GM23338 (cell line): ENCODE data around the gene IL21R. TPM values are rescaled to one million over a fixed set of nuclear protein-coding genes. Genes with fewer than 3 reads are reported as not detected.

Source experiments
- ATAC-seq: fragments of 200-7000 bp; cut with Tn5 transposase; 3 replicates; pipeline ENCODE4 v1.9.1; 2020
- DNase-seq: peaks from one replicate; pipeline ENCODE4 v3.0.0-alpha.2; 2015; ENCODE audit warnings: low spot score
- H2AFZ ChIP-seq: fragments of 200-600 bp; sonication (generic); 2 replicates; pipeline ENCODE4 v1.8.0; 2016; ENCODE audit warnings: antibody characterized with exemption, mild to moderate bottlenecking, moderate library complexity
- H3F3A ChIP-seq: fragments of 200-600 bp; sonication (generic); replicated peaks from 2 replicates; pipeline ENCODE4 v1.8.0; 2017; ENCODE audit warnings: antibody characterized with exemption, mixed run types, low read depth
- H3K27ac ChIP-seq: fragments of 200-600 bp; sonication (generic); 2 replicates; pipeline ENCODE4 v1.6.1; 2016; ENCODE audit warnings: low read depth
- H3K27me3 ChIP-seq: fragments of 200-600 bp; sonication (generic); 2 replicates; pipeline ENCODE4 v1.8.0; 2016; ENCODE audit warnings: mild to moderate bottlenecking, mixed run types, moderate library complexity; ENCODE audit not compliant: insufficient read depth
- H3K36me3 ChIP-seq: fragments of 200-600 bp; sonication (generic); 2 replicates; pipeline ENCODE4 v1.8.0; 2016; ENCODE audit warnings: mild to moderate bottlenecking; ENCODE audit not compliant: insufficient read depth
- H3K4me1 ChIP-seq: fragments of 200-600 bp; sonication (generic); 2 replicates; pipeline ENCODE4 v1.8.0; 2016; ENCODE audit warnings: mild to moderate bottlenecking, moderate library complexity; ENCODE audit not compliant: insufficient read depth
- H3K4me2 ChIP-seq: fragments of 200-600 bp; sonication (generic); 2 replicates; pipeline ENCODE4 v1.7.1; 2017; ENCODE audit warnings: mixed run types
- H3K4me3 ChIP-seq: fragments of 200-600 bp; sonication (generic); 2 replicates; pipeline ENCODE4 v1.6.1; 2016; ENCODE audit warnings: mixed run types
- H3K79me2 ChIP-seq: fragments of 200-600 bp; sonication (generic); replicated peaks from 2 replicates; pipeline ENCODE4 v1.8.0; 2017; ENCODE audit warnings: mild to moderate bottlenecking; ENCODE audit not compliant: insufficient read depth
- H3K9me2 ChIP-seq: fragments of 200-600 bp; sonication (generic); 2 replicates; pipeline ENCODE4 v1.8.0; 2017; ENCODE audit not compliant: insufficient read depth
- H4K20me1 ChIP-seq: fragments of 200-600 bp; sonication (generic); replicated peaks from 2 replicates; pipeline ENCODE4 v1.8.0; 2017; ENCODE audit warnings: mild to moderate bottlenecking; ENCODE audit not compliant: insufficient read depth
- H3K27ac Mint-ChIP-seq: 2 replicates; pipeline ENCODE4 v1.8.0; 2020; ENCODE audit warnings: inconsistent platforms, mild to moderate bottlenecking, moderate library complexity, mixed read lengths
- H3K27me3 Mint-ChIP-seq: 3 replicates; pipeline ENCODE4 v1.8.0; 2022; ENCODE audit warnings: low read depth, mild to moderate bottlenecking, moderate library complexity, mixed read lengths, inconsistent platforms; ENCODE audit not compliant: insufficient read depth, poor library complexity
- H3K36me3 Mint-ChIP-seq: 3 replicates; pipeline ENCODE4 v1.8.0; 2021; ENCODE audit warnings: low read depth, mild to moderate bottlenecking, inconsistent platforms, moderate library complexity, mixed read lengths
- H3K4me1 Mint-ChIP-seq: 3 replicates; pipeline ENCODE4 v1.8.0; 2020; ENCODE audit warnings: mild to moderate bottlenecking, inconsistent platforms, mixed read lengths
- H3K4me3 Mint-ChIP-seq: 3 replicates; pipeline ENCODE4 v1.8.0; 2021; ENCODE audit warnings: moderate library complexity, mild to moderate bottlenecking, inconsistent platforms, mixed read lengths
- H3K9me3 Mint-ChIP-seq: 3 replicates; pipeline ENCODE4 v1.8.0; 2020; ENCODE audit warnings: moderate library complexity, mild to moderate bottlenecking, inconsistent platforms, mixed read lengths
- CREB1 ChIP-seq: fragments of 250-450 bp; sonication (Bioruptor Pico); IDR thresholded peaks from 2 replicates; pipeline ENCODE4 v1.5.0; 2020; ENCODE audit warnings: low read depth, mild to moderate bottlenecking, moderate library complexity
- EZH2 ChIP-seq: fragments of 200-600 bp; sonication (generic); IDR thresholded peaks from one replicate; pipeline ENCODE4 v1.8.0; 2017; ENCODE audit warnings: antibody characterized with exemption, mild to moderate bottlenecking, low read depth; ENCODE audit not compliant: unreplicated experiment
- EZH2phosphoT487 ChIP-seq: fragments of 200-600 bp; sonication (generic); IDR thresholded peaks from one replicate; pipeline ENCODE4 v1.8.1; 2018; ENCODE audit warnings: antibody characterized with exemption; ENCODE audit not compliant: unreplicated experiment
- JUNB ChIP-seq: IDR thresholded peaks from one replicate; pipeline ENCODE4 v1.6.1; 2016; ENCODE audit warnings: antibody characterized with exemption; ENCODE audit not compliant: unreplicated experiment
- NANOG ChIP-seq: IDR thresholded peaks from 2 replicates; pipeline ENCODE4 v1.6.1; 2016; ENCODE audit warnings: antibody characterized with exemption, borderline replicate concordance
- POLR2AphosphoS5 ChIP-seq: IDR thresholded peaks from 2 replicates; pipeline ENCODE4 v1.6.1; 2016; ENCODE audit warnings: antibody characterized with exemption, low read depth
- STAT1 ChIP-seq: IDR thresholded peaks from one replicate; pipeline ENCODE4 v1.6.1; 2016; ENCODE audit warnings: antibody characterized with exemption; ENCODE audit not compliant: unreplicated experiment
- ZNF114 ChIP-seq: fragments of 250-450 bp; sonication (Bioruptor Pico); IDR thresholded peaks from 2 replicates; pipeline ENCODE4 v1.5.0; 2020; ENCODE audit warnings: mild to moderate bottlenecking, moderate library complexity
- ZNF331 ChIP-seq: fragments of 250-450 bp; sonication (Bioruptor Pico); IDR thresholded peaks from 2 replicates; pipeline ENCODE4 v1.5.0; 2020; ENCODE audit warnings: low read depth, mild to moderate bottlenecking, moderate library complexity
- polyA plus RNA-seq: library from polyadenylated mRNA; unstranded; fragments of >200 nt; fragmentation: Nextera tagmentation; extraction: Ambion mirVana; gene quantifications from 2 replicates; pipeline ENCODE4 v1.2.1, GENCODE V29; 2016
- total RNA-seq: library from RNA; depleted of rRNA; stranded (reverse); fragments of >200 nt; shearing (Covaris generic); gene quantifications from 2 replicates; pipeline ENCODE4 v1.2.3, GENCODE V29; 2014
- TF ChIP-seq, protein P1 (sequence below): IDR thresholded peaks from 2 replicates; pipeline ENCODE4 v1.6.1; 2016; ENCODE audit warnings: antibody characterized with exemption
- TF ChIP-seq, protein P2 (sequence below): IDR thresholded peaks from one replicate; pipeline ENCODE4 v1.6.1; 2018; ENCODE audit warnings: antibody characterized with exemption; ENCODE audit not compliant: unreplicated experiment
- TF ChIP-seq, protein P3 (sequence below), 2 experiments: fragments of 200-600 bp in 1 of 2; sonication (generic) in 1 of 2; conservative IDR thresholded peaks; 2 replicates each; pipeline versions ENCODE4 v1.5.1 to v1.6.1; 2016 to 2017; ENCODE audit warnings: antibody characterized with exemption in 2 of 2, low read depth in 2 of 2, mild to moderate bottlenecking in 2 of 2, moderate library complexity in 1 of 2

The IL21R gene
- total and polyA plus RNA-seq, 2 experiments from 2014 or later, result 0.42 to 2.6 TPM

DNA sequence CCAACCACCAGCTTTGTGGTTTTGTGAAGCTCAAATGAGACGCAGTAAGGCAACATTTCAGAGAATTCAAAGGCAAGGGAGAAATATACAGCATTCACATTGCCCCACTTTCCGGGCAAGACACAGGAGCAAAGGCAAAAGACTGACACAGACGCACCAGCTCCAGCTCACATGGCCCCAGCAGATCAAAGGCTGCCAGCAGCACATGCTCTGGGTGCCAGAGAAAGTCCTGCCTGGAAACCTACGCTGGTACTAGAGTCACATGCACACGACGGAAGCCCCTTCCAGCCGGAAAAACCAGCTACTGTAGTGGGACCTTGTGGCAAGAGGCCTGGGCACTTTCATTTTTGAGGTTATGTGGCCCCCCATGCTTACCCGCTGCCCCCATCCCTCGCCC, 97.7 kb downstream of the IL21R start:
- Histone ChIP-seq H3K4me2 (no peak overlapping the region), H3K36me3 (peaks cover 55% of the 10 kb centered on the region), H2AFZ (no peak overlapping the region), H4K20me1 (peaks cover 17% of the 10 kb centered on the region), H3K9me2 (no peaks in the 10 kb centered on the region), H3K27ac (no peak overlapping the region), H3K4me3 (no peak overlapping the region), H3K4me1 (no peaks in the 10 kb centered on the region), H3F3A (no peaks in the 10 kb centered on the region), H3K79me2 (no peaks in the 10 kb centered on the region), H3K27me3 (no peaks in the 10 kb centered on the region)
- no peaks in the 10 kb centered on the region for H3K4me1 Mint-ChIP-seq
- H3K27me3 Mint-ChIP-seq, result no peaks in the 10 kb centered on the region
- H3K4me3 Mint-ChIP-seq, result no peak overlapping the region
- TF ChIP-seq EZH2phosphoT487 (no peak), ZNF114 (CRISPR knock-in tag) (no peak), POLR2AphosphoS5 (no peak), CREB1 (CRISPR knock-in tag) (no peak), EZH2 (no peak), NANOG (no peak), ZNF331 (CRISPR knock-in tag) (no peak), JUNB (no peak), STAT1 (no peak)
- TF ChIP-seq, protein P1, sequence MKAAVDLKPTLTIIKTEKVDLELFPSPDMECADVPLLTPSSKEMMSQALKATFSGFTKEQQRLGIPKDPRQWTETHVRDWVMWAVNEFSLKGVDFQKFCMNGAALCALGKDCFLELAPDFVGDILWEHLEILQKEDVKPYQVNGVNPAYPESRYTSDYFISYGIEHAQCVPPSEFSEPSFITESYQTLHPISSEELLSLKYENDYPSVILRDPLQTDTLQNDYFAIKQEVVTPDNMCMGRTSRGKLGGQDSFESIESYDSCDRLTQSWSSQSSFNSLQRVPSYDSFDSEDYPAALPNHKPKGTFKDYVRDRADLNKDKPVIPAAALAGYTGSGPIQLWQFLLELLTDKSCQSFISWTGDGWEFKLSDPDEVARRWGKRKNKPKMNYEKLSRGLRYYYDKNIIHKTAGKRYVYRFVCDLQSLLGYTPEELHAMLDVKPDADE, result no peak
- TF ChIP-seq, protein P2, sequence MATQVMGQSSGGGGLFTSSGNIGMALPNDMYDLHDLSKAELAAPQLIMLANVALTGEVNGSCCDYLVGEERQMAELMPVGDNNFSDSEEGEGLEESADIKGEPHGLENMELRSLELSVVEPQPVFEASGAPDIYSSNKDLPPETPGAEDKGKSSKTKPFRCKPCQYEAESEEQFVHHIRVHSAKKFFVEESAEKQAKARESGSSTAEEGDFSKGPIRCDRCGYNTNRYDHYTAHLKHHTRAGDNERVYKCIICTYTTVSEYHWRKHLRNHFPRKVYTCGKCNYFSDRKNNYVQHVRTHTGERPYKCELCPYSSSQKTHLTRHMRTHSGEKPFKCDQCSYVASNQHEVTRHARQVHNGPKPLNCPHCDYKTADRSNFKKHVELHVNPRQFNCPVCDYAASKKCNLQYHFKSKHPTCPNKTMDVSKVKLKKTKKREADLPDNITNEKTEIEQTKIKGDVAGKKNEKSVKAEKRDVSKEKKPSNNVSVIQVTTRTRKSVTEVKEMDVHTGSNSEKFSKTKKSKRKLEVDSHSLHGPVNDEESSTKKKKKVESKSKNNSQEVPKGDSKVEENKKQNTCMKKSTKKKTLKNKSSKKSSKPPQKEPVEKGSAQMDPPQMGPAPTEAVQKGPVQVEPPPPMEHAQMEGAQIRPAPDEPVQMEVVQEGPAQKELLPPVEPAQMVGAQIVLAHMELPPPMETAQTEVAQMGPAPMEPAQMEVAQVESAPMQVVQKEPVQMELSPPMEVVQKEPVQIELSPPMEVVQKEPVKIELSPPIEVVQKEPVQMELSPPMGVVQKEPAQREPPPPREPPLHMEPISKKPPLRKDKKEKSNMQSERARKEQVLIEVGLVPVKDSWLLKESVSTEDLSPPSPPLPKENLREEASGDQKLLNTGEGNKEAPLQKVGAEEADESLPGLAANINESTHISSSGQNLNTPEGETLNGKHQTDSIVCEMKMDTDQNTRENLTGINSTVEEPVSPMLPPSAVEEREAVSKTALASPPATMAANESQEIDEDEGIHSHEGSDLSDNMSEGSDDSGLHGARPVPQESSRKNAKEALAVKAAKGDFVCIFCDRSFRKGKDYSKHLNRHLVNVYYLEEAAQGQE, result no peak
- TF ChIP-seq, protein P3, sequence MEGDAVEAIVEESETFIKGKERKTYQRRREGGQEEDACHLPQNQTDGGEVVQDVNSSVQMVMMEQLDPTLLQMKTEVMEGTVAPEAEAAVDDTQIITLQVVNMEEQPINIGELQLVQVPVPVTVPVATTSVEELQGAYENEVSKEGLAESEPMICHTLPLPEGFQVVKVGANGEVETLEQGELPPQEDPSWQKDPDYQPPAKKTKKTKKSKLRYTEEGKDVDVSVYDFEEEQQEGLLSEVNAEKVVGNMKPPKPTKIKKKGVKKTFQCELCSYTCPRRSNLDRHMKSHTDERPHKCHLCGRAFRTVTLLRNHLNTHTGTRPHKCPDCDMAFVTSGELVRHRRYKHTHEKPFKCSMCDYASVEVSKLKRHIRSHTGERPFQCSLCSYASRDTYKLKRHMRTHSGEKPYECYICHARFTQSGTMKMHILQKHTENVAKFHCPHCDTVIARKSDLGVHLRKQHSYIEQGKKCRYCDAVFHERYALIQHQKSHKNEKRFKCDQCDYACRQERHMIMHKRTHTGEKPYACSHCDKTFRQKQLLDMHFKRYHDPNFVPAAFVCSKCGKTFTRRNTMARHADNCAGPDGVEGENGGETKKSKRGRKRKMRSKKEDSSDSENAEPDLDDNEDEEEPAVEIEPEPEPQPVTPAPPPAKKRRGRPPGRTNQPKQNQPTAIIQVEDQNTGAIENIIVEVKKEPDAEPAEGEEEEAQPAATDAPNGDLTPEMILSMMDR (conservative IDR thresholded peaks at IDR 0.05; ENCODE audit: low read depth in 2 of 2), result no peak
- H3K27ac Mint-ChIP-seq, result no peak overlapping the region
- no peak for DNase-seq
- no peaks in the 10 kb centered on the region for H3K9me3 Mint-ChIP-seq
- H3K36me3 Mint-ChIP-seq, result peaks cover 92% of the 10 kb centered on the region
- no peak for ATAC-seq
